Retinal pigment epithelial cell (primary cell): ENCODE results near the gene PRKAG2.
"Not testable (repeated sequence)": the region's sequence is repeated elsewhere in the genome, so short reads cannot be mapped to it uniquely, and the experiment has no call there.

Source experiments
- DNase-seq: peaks from one replicate; pipeline ENCODE4 v3.0.0-alpha.2; 2010; ENCODE audit warnings: low read depth
- H3K4me3 ChIP-seq: 2 replicates; pipeline ENCODE4 v1.5.1; 2011; ENCODE audit warnings: mild to moderate bottlenecking, low read length, control low read depth, moderate library complexity
- CTCF ChIP-seq: conservative IDR thresholded peaks from 2 replicates; pipeline ENCODE4 v1.5.1; 2011; ENCODE audit warnings: low read depth, low read length, control low read depth, inconsistent platforms

Gene PRKAG2

GRCh38 chr7:151921451-151921850, 44.5 kb upstream of the PRKAG2 start:
- H3K4me3 ChIP-seq = no peak overlapping the region
- no peak for DNase-seq
- TF ChIP-seq CTCF = no peak

- no peak overlapping the region for H3K4me3 ChIP-seq
- TF ChIP-seq CTCF = no peak
- DNase-seq = no peak
Observed at GRCh38 chr7:151920488-151920887, 43.6 kb upstream of the PRKAG2 start.

GRCh38 chr7:151919595-151919994, 42.7 kb upstream of the PRKAG2 start:
- TF ChIP-seq CTCF = no peak
- no peak overlapping the region for H3K4me3 ChIP-seq
- no peak for DNase-seq

GRCh38 chr7:151918510-151918843, 41.6 kb upstream of the PRKAG2 start:
- H3K4me3 ChIP-seq = no peak overlapping the region
- no peak for TF ChIP-seq CTCF
- no peak for DNase-seq

GRCh38 chr7:151917791-151918509, 41.0 kb upstream of the PRKAG2 start:
- no peak for TF ChIP-seq CTCF
- no peak overlapping the region for H3K4me3 ChIP-seq
- no peak for DNase-seq

GRCh38 chr7:151914051-151914450, 37.1 kb upstream of the PRKAG2 start:
- H3K4me3 ChIP-seq = no peak overlapping the region
- DNase-seq = no peak
- no peak for TF ChIP-seq CTCF

- H3K4me3 ChIP-seq, DNase-seq: not testable (repeated sequence)
Observed at GRCh38 chr7:151910655-151911054, 33.7 kb upstream of the PRKAG2 start.

GRCh38 chr7:151907115-151907514, 30.2 kb upstream of the PRKAG2 start:
- not testable (repeated sequence) for DNase-seq, H3K4me3 ChIP-seq
